Stimulated activated naive CD8-positive, alpha-beta T cell treated with anti-CD3 and anti-CD28 coated beads, Interleukin-15, Interleukin-2, amounts not matched to agents 100 U/mL and 50 U/mL, for 24 hours (primary cell): ENCODE results near the gene PPP1R14B.

ENCODE experiments used
- ATAC-seq: fragments of 150-1000 bp; cut with Tn5 transposase; one replicate; pipeline ENCODE4 v1.10.0; 2021
- DNase-seq: peaks from one replicate; pipeline ENCODE4 v3.0.0; 2021

PPP1R14B gene

DNA sequence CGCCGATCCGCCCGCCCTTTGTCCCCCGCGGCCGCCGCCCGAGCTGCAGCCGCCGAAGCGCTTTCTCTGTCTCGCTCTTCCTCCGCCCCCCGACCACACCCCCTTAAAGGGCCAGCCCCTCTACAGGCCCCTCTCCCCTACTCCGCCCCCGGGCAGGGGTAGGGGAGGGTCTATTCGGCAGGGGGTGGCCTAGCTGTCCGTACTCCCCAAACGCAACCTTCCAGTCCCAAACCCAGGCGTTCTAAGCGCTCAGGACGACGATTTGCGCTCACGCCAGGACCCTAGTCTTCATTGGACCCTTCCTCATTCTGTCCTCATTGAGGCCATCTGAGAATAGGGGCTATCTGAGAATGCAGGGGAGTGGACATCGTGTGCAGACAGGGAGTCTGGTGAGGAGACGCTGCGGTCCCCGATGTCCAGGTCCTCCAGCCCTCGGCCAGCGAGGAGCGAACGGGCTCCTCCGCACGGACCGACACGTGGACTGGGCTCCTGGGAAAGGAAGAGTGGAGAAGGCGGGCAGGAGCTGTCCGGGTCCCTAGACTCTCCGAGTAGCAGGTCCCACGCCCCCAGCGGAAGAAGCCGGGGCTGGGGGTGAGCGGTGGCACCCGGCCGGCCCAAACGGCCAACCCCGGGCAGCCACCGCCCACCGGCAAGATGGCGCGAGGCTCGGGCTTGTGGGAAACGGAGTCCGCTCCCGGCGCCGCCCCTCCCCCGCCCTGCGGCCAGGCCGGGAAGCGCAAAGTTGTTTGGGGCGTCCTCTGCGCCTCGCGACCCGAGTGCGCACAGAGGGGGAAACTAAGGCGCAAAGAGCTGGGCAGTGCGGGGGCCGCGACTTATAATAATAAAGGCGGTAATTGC is at the start of gene PPP1R14B:
TSS of gene PPP1R14B (minus strand) at position 73 of the 858 bp plus-strand sequence. CDS start 270 bp downstream, outside the sequence.
- peak; percentile 54 for ATAC-seq
- peak; percentile 90 for DNase-seq

GRCh38 chr11:64296236-64296635 is 49.5 kb upstream of the PPP1R14B start:
- ATAC-seq = no peak
- no peak for DNase-seq

DNA sequence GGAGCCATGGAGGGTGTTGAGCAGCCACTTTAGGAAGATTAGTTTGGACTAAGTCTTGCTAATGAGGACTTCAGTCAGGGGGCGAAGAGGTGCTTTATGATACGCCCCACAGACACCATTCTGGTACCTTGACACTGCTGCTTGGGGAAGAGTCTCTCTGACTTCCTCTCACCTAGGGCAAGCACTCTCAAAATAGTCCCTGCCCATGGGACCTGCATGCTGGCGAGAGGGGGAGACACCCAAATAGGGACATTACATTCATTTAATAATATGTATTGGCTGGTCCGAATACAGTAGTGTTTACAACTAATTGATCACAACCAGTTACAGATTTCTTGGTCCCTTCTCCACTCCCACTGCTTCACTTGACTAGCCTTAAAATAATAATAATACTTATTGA is 49.0 kb upstream of the PPP1R14B start:
- ATAC-seq (no peak), DNase-seq (no peak)

DNA sequence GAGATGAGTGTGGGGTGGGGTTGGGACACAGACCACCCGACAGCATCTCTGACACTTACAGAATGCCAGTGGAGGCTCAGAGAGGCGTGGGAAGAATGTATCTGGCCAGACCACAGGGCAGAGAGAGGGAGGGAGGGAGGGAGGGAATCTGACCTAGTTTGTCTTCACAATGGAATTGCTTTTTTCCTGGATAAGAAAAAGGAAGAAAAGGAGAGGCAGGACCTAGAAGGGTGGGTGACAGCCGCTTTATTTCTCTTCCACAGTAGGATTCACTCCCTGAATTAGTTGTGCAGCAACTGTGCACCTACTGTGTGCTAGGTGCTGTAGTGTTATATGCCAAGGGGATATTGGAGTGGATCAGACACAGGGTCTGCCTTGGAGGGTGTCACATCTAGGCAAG is 48.0 kb upstream of the PPP1R14B start:
- DNase-seq = no peak
- no peak for ATAC-seq

DNA sequence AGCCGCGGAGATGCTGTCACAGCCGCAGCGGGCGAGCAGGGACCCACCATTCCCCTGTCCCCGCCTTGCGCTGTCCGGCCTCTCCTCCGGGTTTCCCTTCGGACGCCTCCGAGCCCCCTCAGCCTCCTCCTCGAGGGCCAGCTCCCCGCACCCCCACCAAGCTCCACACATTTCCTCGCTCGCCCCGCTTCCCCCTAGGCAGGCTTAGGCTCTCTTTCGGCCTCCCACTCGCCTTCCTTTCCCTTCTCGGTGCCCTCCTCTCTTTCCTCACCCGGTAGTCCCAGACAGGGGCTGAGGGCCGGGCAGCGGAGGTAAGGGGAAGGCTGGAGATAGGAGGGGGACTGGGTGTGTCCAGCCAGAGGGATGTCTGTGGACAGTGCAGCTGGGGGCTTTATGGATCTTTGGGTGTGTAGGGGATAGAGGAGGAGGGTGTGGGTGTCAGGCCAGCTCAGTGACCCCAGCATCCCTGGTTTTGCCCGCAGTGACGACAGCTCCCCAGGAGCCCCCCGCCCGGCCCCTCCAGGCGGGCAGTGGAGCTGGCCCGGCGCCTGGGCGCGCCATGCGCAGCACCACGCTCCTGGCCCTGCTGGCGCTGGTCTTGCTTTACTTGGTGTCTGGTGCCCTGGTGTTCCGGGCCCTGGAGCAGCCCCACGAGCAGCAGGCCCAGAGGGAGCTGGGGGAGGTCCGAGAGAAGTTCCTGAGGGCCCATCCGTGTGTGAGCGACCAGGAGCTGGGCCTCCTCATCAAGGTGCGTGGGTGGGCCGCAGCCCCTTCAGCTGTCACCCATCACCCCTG is 45.9 kb upstream of the PPP1R14B start:
- DNase-seq = no peak
- no peak for ATAC-seq

GRCh38 chr11:64291752-64292459 is 45.2 kb upstream of the PPP1R14B start:
- DNase-seq (no peak), ATAC-seq (peak; percentile 34)

DNA sequence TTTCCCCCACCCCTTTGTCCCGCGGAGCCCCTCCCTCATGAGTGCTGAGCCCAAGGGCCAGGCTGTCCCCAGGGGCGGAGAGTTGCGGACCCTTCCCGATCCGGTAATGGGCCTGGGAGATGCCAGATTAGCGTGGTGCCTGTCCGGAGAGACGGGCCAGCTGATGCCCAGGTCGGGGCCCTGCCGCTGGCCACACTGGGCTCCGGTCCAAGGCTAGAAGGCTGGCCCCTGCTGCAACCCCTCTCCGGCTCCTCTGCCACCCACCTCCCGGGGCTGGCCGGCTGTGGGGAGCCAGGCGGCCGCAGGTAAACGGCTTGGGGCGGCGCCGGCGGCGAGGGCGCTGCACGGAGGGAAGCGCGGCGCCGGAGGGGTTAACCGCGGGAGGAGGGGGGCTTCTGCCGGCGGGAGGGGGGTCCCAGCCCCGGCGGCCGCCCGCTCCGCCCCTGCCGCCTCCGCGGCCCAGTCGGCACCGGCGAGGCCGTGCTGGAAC is 44.6 kb upstream of the PPP1R14B start, which contains the start of gene KCNK4:
TSS of gene KCNK4 (plus strand) at position 41 of the 490 bp plus-strand sequence. CDS start 1,717 bp downstream, outside the sequence.
- ATAC-seq (no peak), DNase-seq (no peak)

DNA sequence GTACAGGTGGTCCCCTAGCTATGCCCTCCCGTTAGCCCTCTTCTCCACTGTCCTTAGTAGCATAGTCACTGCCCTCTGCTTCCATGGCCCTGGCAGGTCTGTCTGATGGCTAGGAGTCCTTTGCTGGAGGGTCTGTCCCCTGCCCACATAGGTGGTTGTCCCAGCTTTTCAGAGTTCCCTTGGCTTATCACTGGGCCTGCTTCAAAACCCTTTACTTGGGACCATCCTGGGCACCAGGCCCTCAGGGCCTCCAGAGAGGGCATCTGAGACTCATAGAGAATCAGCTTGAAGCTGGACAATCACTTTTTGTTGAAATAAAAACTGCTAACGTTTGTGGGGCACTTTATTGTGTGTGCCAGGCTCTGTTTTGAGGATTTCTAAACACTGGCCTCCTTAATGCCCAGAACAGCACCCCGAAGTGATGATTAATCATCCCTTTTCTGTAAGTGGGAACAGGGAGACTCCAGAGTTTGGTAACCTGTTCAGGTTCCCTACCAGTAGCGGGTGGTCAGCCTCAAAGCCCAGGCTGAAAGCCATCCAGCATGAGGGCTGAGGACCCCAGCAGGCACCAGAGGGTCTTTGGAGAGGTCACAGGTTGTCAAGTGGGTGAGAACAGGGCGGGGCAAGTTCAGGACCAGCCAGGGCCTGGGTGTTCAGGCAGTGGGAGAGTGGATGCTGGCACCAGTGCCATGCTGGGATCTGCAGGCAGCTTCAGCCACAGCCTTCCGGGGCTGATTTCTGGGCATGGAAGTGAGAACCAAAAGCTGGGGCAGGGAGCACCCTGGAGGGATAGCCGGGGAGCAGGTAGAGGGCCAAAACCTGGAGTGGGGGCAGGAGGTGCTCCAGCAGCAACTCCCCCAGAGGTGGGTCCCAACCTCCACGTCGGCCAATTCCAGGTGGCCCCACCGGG is 43.9 kb upstream of the PPP1R14B start:
- DNase-seq (no peak), ATAC-seq (no peak)

GRCh38 chr11:64289002-64289564 is 42.3 kb upstream of the PPP1R14B start:
- no peak for ATAC-seq
- DNase-seq = no peak

GRCh38 chr11:64288353-64288750 is 41.6 kb upstream of the PPP1R14B start:
- ATAC-seq (no peak), DNase-seq (no peak)

GRCh38 chr11:64287676-64288352 is 41.1 kb upstream of the PPP1R14B start:
- no peak for ATAC-seq
- no peak for DNase-seq

GRCh38 chr11:64286801-64287159 is 40.0 kb upstream of the PPP1R14B start:
- ATAC-seq (no peak), DNase-seq (no peak)

GRCh38 chr11:64285885-64286800 is 39.4 kb upstream of the PPP1R14B start:
- DNase-seq = no peak
- ATAC-seq = no peak

DNA sequence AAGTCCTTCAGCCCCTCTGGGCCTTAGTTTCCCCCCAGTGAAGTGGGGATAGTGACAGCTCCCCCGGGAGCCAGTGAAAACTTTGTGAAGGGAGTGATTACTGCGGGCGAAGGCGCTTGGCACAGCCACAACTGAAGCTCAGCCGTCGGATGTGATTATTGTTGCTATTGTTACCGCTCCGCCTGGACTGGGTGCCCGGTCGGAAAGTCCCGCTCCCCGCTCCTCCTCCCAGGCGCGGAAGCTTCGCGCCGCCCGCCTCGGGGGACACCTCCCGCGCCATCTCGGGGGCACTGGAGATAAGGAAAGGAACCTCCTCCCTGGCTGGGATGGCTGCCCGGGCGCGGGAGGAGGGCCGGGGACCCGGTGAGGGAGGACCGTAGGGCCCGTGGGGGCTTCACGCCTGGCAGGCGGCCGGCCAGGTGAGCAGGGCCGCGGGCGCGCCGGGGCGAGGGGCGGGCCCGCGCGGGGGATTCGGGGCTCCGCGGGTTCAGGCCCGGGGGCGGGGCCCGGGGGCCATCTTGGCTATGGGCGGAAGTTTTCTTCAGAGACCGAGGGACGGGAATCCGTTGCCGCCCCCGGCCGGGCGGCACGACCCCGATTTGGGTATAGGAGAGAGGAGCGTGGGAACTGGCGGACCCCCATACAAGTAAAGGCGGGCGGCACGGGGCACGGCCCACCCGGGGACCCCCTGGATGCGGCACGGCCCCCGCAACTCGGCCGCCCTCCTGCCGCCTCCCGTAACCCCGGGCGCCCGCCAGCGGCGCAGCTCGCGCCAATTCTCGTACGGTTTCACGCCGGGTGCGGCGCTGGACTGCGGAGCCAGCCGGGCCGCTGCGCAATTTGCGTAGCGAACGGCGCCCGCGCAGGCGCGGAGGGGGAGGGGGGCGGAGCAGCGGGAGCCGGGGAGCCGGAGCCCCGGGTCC is 38.5 kb upstream of the PPP1R14B start, which contains the start of gene GPR137:
TSS of gene GPR137 (plus strand) at position 887 of the 923 bp plus-strand sequence. CDS start 677 bp downstream, outside the sequence.
- ATAC-seq = peak; percentile 58
- DNase-seq = peak; percentile 95

DNA sequence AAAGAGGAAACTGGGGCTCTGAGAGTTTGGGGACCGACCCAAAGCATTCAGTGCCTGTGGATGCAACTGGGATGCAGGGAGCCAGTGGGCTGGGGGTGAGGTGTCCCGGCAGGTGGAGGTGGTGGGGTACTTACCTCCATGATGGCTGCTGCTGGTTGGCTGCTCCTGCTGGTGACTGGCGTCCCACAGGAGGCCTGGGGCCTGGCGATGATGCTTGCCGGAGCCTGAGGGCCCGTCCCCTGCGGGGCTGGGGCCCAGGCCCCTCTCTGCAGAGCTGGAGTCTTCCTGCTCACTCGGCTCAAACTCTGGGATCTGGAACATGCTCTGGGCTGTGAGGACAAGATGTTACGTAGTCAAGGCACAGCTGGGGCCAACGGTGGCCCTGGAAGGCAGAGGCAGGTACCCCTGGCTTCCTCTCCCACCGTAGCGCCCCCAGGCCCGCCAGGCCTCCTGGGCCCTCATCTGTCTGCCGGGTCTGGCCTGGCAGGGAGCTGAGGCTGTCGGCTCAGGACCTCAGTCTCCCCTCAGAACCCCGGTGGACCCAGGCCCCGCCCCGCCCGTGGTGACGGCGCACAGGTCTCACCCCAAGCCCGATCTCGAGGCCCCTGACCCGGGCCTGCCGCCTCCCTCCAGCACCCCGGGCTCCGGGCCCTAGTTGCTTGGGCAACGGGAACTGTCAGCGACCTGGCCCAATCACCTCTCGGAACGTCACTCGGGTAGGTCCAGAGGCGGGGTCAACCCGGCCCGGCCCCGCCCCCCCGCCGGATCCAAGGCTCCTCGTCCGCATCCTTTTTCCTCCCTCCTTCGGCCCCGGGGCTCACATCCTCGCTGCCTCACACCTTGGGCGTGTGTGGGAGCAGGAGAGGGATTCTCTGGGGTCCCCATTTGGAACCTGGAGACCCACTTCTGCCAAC is 37.6 kb upstream of the PPP1R14B start, which contains the start of gene BAD:
TSS of gene BAD (minus strand) at position 618 of the 914 bp plus-strand sequence. CDS start at position 321, 297 bp downstream.
- peak; percentile 93 for ATAC-seq
- peak; percentile 95 for DNase-seq

DNA sequence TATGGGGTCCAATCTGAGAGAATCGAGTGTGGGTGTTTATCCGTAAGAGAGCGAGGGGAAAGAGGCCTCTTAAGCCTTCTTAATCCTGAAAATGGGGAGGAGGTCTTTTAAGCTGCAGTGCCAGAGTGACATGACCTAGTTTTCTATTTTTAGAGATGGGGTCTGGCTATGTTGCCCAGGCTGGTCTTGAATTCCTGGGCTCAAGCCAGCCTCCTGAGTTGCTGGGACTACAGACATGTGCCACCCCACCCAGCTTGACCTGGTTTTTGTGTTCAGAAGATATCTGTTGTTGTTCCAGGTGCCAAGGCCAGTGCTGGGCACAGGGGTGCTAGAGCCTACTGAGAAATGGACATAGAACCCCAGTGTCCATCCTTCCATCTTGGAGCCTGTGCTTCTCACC is 36.3 kb upstream of the PPP1R14B start:
- ATAC-seq = no peak
- DNase-seq = no peak
